PC-3 (cell line): ENCODE data around the gene S100B.

Experiments used
- EZH2 ChIP-seq: fragments of 300-600 bp; sonication (generic); IDR thresholded peaks from one replicate; pipeline ENCODE4 v1.6.1; 2017; ENCODE audit warnings: antibody characterized with exemption, mild to moderate bottlenecking, low read length; ENCODE audit not compliant: unreplicated experiment
- EZH2phosphoT487 ChIP-seq: fragments of 300-600 bp; sonication (generic); IDR thresholded peaks from 2 replicates; pipeline ENCODE4 v1.6.1; 2018; ENCODE audit warnings: mild to moderate bottlenecking, antibody characterized with exemption, low read length, borderline replicate concordance
- TF ChIP-seq, protein P1 (sequence below): fragments of 300-600 bp; sonication (generic); conservative IDR thresholded peaks from 2 replicates; pipeline ENCODE4 v1.5.1; 2017; ENCODE audit warnings: antibody characterized with exemption, low read depth, mild to moderate bottlenecking, low read length

DNA sequence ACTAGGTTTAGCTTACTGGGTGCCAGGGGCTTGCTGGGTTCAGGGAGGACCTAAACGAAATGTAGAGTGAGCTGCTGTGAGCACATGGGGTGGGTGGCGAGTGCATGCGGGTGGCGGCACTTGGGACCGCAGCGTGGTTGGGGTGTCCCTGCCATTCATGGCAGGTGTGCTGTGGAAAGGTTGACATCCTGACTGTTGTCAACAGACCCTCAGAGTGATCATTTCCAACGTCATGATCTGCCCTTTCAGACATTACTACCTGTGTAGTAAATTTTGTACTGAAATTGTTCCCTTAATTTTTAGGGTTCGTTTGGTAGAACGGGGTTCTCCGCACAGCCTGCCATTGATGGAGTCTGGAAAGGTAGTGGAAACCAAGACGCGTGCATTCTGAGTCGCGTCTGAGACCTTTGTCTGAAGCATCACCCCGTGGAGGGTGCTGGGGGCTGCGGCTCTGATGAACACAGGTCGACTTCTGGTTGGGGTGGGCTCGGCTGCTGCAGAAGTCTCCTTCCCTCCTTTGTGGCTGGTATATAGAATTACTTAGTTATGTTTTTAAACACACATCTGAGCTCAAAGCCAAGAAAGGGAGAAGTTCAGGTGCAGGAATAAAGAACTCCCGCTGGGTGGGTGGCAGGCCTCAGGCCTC, 43.3 kb downstream of the S100B start:
- TF ChIP-seq, protein P1, sequence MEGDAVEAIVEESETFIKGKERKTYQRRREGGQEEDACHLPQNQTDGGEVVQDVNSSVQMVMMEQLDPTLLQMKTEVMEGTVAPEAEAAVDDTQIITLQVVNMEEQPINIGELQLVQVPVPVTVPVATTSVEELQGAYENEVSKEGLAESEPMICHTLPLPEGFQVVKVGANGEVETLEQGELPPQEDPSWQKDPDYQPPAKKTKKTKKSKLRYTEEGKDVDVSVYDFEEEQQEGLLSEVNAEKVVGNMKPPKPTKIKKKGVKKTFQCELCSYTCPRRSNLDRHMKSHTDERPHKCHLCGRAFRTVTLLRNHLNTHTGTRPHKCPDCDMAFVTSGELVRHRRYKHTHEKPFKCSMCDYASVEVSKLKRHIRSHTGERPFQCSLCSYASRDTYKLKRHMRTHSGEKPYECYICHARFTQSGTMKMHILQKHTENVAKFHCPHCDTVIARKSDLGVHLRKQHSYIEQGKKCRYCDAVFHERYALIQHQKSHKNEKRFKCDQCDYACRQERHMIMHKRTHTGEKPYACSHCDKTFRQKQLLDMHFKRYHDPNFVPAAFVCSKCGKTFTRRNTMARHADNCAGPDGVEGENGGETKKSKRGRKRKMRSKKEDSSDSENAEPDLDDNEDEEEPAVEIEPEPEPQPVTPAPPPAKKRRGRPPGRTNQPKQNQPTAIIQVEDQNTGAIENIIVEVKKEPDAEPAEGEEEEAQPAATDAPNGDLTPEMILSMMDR: no peak
- TF ChIP-seq EZH2phosphoT487: no peak
- TF ChIP-seq EZH2: no peak
